Neural cell (in vitro differentiated cells): ENCODE measurements around the gene ETF1.

Experiments
- CTCF ChIP-seq: fragments of 450-650 bp; IDR thresholded peaks from 2 replicates; pipeline ENCODE4 v1.5.1; 2014; ENCODE audit warnings: antibody characterized with exemption, mild to moderate bottlenecking, moderate library complexity; ENCODE audit not compliant: poor library complexity, severe bottlenecking
- EP300 ChIP-seq: fragments of 450-650 bp; conservative IDR thresholded peaks from 2 replicates; pipeline ENCODE4 v1.6.1; 2014; ENCODE audit warnings: antibody characterized with exemption, mild to moderate bottlenecking, moderate library complexity; ENCODE audit not compliant: poor library complexity, severe bottlenecking
- EZH2 ChIP-seq: fragments of 200-600, 300-800 bp; shearing (Covaris generic), sonication (generic); IDR thresholded peaks from 2 replicates; pipeline ENCODE4 v1.6.1; 2014; ENCODE audit warnings: antibody characterized with exemption, low read length, borderline replicate concordance, mild to moderate bottlenecking; ENCODE audit not compliant: insufficient read depth, poor library complexity, severe bottlenecking
- POLR2AphosphoS5 ChIP-seq: IDR thresholded peaks from 2 replicates; pipeline ENCODE4 v1.6.1; 2012
- REST ChIP-seq: IDR thresholded peaks from 2 replicates; pipeline ENCODE4 v1.6.1; 2012; ENCODE audit warnings: borderline replicate concordance
- SMC3 ChIP-seq: fragments of 450-650 bp; conservative IDR thresholded peaks from 2 replicates; pipeline ENCODE4 v1.6.1; 2014; ENCODE audit warnings: antibody characterized with exemption, mild to moderate bottlenecking, moderate library complexity; ENCODE audit not compliant: poor library complexity

- TF ChIP-seq POLR2AphosphoS5 (no peak), EP300 (no peak), EZH2 (no peak), CTCF (no peak), REST (no peak), SMC3 (no peak)
Measured at GRCh38 chr5:138482638-138483037, 60.4 kb downstream of the ETF1 start.
